ENCODE measurements around the gene GNAO1.

- TF ChIP-seq BHLHE40 (IDR thresholded peaks at IDR 0.05; ENCODE audit: borderline replicate concordance): no peak
- TF ChIP-seq SUZ12 (IDR thresholded peaks at IDR 0.05): no peak
- no peak for TF ChIP-seq SP1 (IDR thresholded peaks at IDR 0.05)
Measured at GRCh38 chr16:56247018-56247417, 55.7 kb downstream of the GNAO1 start.
